Stimulated activated CD4-positive, alpha-beta T cell treated with anti-CD3 and anti-CD28 coated beads, Interleukin-2, amount 100 ng/mL, for 4 hours (primary cell): ENCODE data around the gene SLC41A3.

Source experiments
- DNase-seq: peaks from one replicate; pipeline ENCODE4 v3.0.0-alpha.2; 2020; ENCODE audit warnings: low read depth

SLC41A3 gene

GRCh38 chr3:126025862-126026261 lies 58.1 kb downstream of the SLC41A3 start:
- DNase-seq: no peak

GRCh38 chr3:126025116-126025729 lies 58.7 kb downstream of the SLC41A3 start:
- no peak for DNase-seq

GRCh38 chr3:126024049-126024854 lies 59.7 kb downstream of the SLC41A3 start:
- DNase-seq: no peak

GRCh38 chr3:126023390-126023789 lies 60.5 kb downstream of the SLC41A3 start:
- DNase-seq: no peak

GRCh38 chr3:126022741-126023359 lies 61.1 kb downstream of the SLC41A3 start:
- DNase-seq: no peak

- DNase-seq: no peak
These were observed 62.2 kb downstream of the SLC41A3 start for GRCh38 chr3:126021702-126022101.

GRCh38 chr3:126021224-126021623 lies 62.7 kb downstream of the SLC41A3 start:
- no peak for DNase-seq

- DNase-seq: no peak
These were observed 64.2 kb downstream of the SLC41A3 start for GRCh38 chr3:126019683-126020082.

- DNase-seq: no peak
These were observed 64.9 kb downstream of the SLC41A3 start for GRCh38 chr3:126018995-126019394.

- no peak for DNase-seq
These were observed 65.4 kb downstream of the SLC41A3 start for GRCh38 chr3:126018545-126018944.

- no peak for DNase-seq
These were observed 66.6 kb downstream of the SLC41A3 start for GRCh38 chr3:126017362-126017761.

GRCh38 chr3:126016616-126017015 lies 67.3 kb downstream of the SLC41A3 start:
- DNase-seq: no peak

- no peak for DNase-seq
These were observed 68.8 kb downstream of the SLC41A3 start for GRCh38 chr3:126015075-126015474.

GRCh38 chr3:126014252-126014651 lies 69.7 kb downstream of the SLC41A3 start:
- no peak for DNase-seq

- no peak for DNase-seq
These were observed 70.2 kb downstream of the SLC41A3 start for GRCh38 chr3:126013751-126014156.

GRCh38 chr3:126009181-126009580 lies 74.7 kb downstream of the SLC41A3 start:
- no peak for DNase-seq

GRCh38 chr3:126008219-126008618 lies 75.7 kb downstream of the SLC41A3 start:
- DNase-seq: no peak

GRCh38 chr3:126005951-126006350 lies 78.0 kb downstream of the SLC41A3 start:
- no peak for DNase-seq

GRCh38 chr3:126004692-126005091 lies 79.2 kb downstream of the SLC41A3 start:
- DNase-seq: no peak

- DNase-seq: no peak
These were observed 79.7 kb downstream of the SLC41A3 start for GRCh38 chr3:126004217-126004616.

GRCh38 chr3:126003447-126004190 lies 80.3 kb downstream of the SLC41A3 start:
- DNase-seq: no peak

- DNase-seq: no peak
These were observed 81.7 kb downstream of the SLC41A3 start for GRCh38 chr3:126002189-126002588.
